HepG2 (cell line): Measurements from ENCODE around the gene ZNF732. TPM values are rescaled to one million over a fixed set of nuclear protein-coding genes. Genes with fewer than 3 reads are reported as not detected.
"Not testable (repeated sequence)": the region's sequence is repeated elsewhere in the genome, so short reads cannot be mapped to it uniquely, and the experiment has no call there.

Source experiments
- ATAC-seq: fragments of 200-7000 bp; cut with Tn5 transposase; 3 replicates; pipeline ENCODE4 v1.9.1; 2020; ENCODE audit warnings: mild to moderate bottlenecking, moderate library complexity
- BruUV-seq: library from RNA; stranded (reverse); fragments of 400-500 nt; replicated peaks from 2 replicates; lab custom pipeline; 2021; lab: Mats Ljungman, UMichigan
- CTCF ChIA-PET: fragments of 300-600 bp; formaldehyde crosslinking; extraction: SDS; loops from one replicate; lab custom pipeline; 2021; ENCODE audit warnings: low total read pairs, inconsistent platforms, low intra/inter-chr PET ratio; lab: Yijun Ruan, JAX
- POLR2A ChIA-PET: fragments of 350-600 bp; sonication (Branson Sonifier 250); formaldehyde crosslinking; loops from one replicate; lab custom pipeline; 2020; ENCODE audit warnings: antibody characterized with exemption, inconsistent platforms; lab: Yijun Ruan, JAX
- DNase-seq: peaks from one replicate; pipeline ENCODE4 v3.0.0-alpha.2; 2015; ENCODE audit warnings: low spot score
- FAIRE-seq: peaks from 3 replicates; lab custom pipeline; 2011; peaks lifted over from hg19 to GRCh38; lab: Jason Lieb, UNC
- H2AFZ ChIP-seq: one replicate; pipeline ENCODE4 v1.6.1; 2011; ENCODE audit warnings: low read length, inconsistent platforms
- H3K27ac ChIP-seq: fragments of 300-600 bp; 3 replicates; pipeline ENCODE4 v1.8.0; 2011; ENCODE audit warnings: mixed run types, mild to moderate bottlenecking, mixed read lengths, low read length, inconsistent platforms; ENCODE audit not compliant: insufficient read depth; ENCODE audit errors: extremely low read length
- H3K27me3 ChIP-seq, 2 experiments: fragments of 200-600 bp in 1 of 2; 2 replicates in 1 of 2; 3 replicates in 1 of 2; pipeline versions ENCODE4 v1.6.0 to v1.8.0; 2011; ENCODE audit warnings: low read length in 2 of 2, mild to moderate bottlenecking in 2 of 2, moderate library complexity in 2 of 2, inconsistent platforms in 1 of 2; ENCODE audit not compliant: insufficient read depth in 2 of 2, control insufficient read depth in 1 of 2
- H3K36me3 ChIP-seq, 2 experiments: fragments of 200-600 bp in 1 of 2; replicated peaks in 1 of 2; 2 replicates in 1 of 2; 3 replicates in 1 of 2; pipeline versions ENCODE4 v1.5.1 to v1.8.0; 2011; ENCODE audit warnings: low read length in 2 of 2, inconsistent platforms in 1 of 2; ENCODE audit not compliant: insufficient read depth in 2 of 2, control insufficient read depth in 1 of 2
- H3K4me1 ChIP-seq: 2 replicates; pipeline ENCODE4 v1.5.1; 2012; ENCODE audit warnings: low read length, inconsistent platforms; ENCODE audit not compliant: insufficient read depth
- H3K4me2 ChIP-seq: 2 replicates; pipeline ENCODE4 v1.6.0; 2011; ENCODE audit warnings: low read depth, low read length, inconsistent platforms
- H3K4me3 ChIP-seq, 3 experiments: fragments of 200-600 bp in 1 of 3; sonication (generic), shearing (Covaris generic) in 1 of 3; replicated peaks in 1 of 3; 2 replicates each; pipeline ENCODE4 v1.5.1; 2011 to 2016; ENCODE audit warnings: low read length in 3 of 3, inconsistent platforms in 2 of 3, low read depth in 2 of 3, mild to moderate bottlenecking in 2 of 3, control low read depth in 1 of 3, mixed read lengths in 1 of 3; ENCODE audit not compliant: insufficient read depth in 1 of 3
- H3K79me2 ChIP-seq: one replicate; pipeline ENCODE4 v1.6.1; 2011; ENCODE audit warnings: low read length, inconsistent platforms; ENCODE audit not compliant: insufficient read depth
- H3K9ac ChIP-seq: 2 replicates; pipeline ENCODE4 v1.6.0; 2011; ENCODE audit warnings: mild to moderate bottlenecking, low read depth, low read length, inconsistent platforms; ENCODE audit not compliant: insufficient read depth
- H3K9me3 ChIP-seq: 2 replicates; pipeline ENCODE4 v1.5.1; 2012; ENCODE audit warnings: mild to moderate bottlenecking, low read length
- H4K20me1 ChIP-seq: 2 replicates; pipeline ENCODE4 v1.6.0; 2011; ENCODE audit warnings: inconsistent platforms, mild to moderate bottlenecking, low read length, moderate library complexity; ENCODE audit not compliant: insufficient read depth
- CC2D1A ChIP-seq: sonication (generic); formaldehyde crosslinking; IDR thresholded peaks from 2 replicates; pipeline ENCODE4 v1.8.1; 2023; ENCODE audit warnings: mild to moderate bottlenecking, missing genetic modification reagents
- KAT2B ChIP-seq: fragments of 150-350 bp; IDR thresholded peaks from 2 replicates; pipeline ENCODE4 v1.6.1; 2014; ENCODE audit warnings: low read depth, low read length, borderline replicate concordance
- PRMT3 ChIP-seq: sonication (generic); formaldehyde crosslinking; IDR thresholded peaks from 2 replicates; pipeline ENCODE4 v1.8.1; 2022; ENCODE audit warnings: low read depth, mild to moderate bottlenecking, moderate library complexity, missing genetic modification reagents, borderline replicate concordance
- THYN1 ChIP-seq: sonication (generic); formaldehyde crosslinking; IDR thresholded peaks from 2 replicates; pipeline ENCODE4 v1.8.1; 2023; ENCODE audit warnings: low read depth, mild to moderate bottlenecking, moderate library complexity, missing genetic modification reagents, borderline replicate concordance
- ZSCAN9 ChIP-seq: IDR thresholded peaks from 2 replicates; pipeline ENCODE4 v1.6.1; 2016; ENCODE audit warnings: borderline replicate concordance
- WGBS: methylation state at CpG from one replicate; pipeline ENCODE4 v1.1.6; 2017; ENCODE audit warnings: low lambda C conversion rate; 5-methylcytosine and 5-hydroxymethylcytosine counted together
- in situ Hi-C: cut with HindIII; loops from 2 replicates; pipeline ENCODE4 v1.10.0; 2017; ENCODE audit warnings: low pct_unique_long_range_greater_than_20kb; ENCODE audit not compliant: extremely low pct_ligation_motif_present
- intact Hi-C: fragments of 100-400 bp; cut with micrococcal nuclease; formaldehyde crosslinking; loops from one replicate; pipeline ENCODE4 v1.10.0; 2022; ENCODE audit not compliant: unreplicated experiment
- polyA plus RNA-seq, 8 experiments: library from polyadenylated mRNA; depleted of rRNA in 3 of 8; stranded (reverse) in 7 of 8; unstranded in 1 of 8; fragments of >200 nt; fragmentation: Illumina TruSeq in 4 of 8; extraction: Trizol in 4 of 8; gene quantifications; 2 replicates each; pipeline versions ENCODE4 v1.2.1 to v1.2.3, GENCODE V29; 2011 to 2016; ENCODE audit warnings: low read depth in 4 of 8, missing spikeins in 1 of 8, mixed read lengths in 1 of 8; ENCODE audit not compliant: insufficient read depth in 1 of 8
- total RNA-seq, 5 experiments: library from RNA; depleted of rRNA; stranded (reverse); fragments of >200 nt; fragmentation: Illumina TruSeq; extraction: Trizol; gene quantifications; 2 replicates each; pipeline ENCODE4 v1.2.3, GENCODE V29; 2016; ENCODE audit warnings: low read depth in 1 of 5

ZNF732 gene
- total and polyA plus RNA-seq, 2 of the 13 experiments (the other 11 are each of a cell fraction or from before 2014, with no cell fraction given), result not detected

DNA sequence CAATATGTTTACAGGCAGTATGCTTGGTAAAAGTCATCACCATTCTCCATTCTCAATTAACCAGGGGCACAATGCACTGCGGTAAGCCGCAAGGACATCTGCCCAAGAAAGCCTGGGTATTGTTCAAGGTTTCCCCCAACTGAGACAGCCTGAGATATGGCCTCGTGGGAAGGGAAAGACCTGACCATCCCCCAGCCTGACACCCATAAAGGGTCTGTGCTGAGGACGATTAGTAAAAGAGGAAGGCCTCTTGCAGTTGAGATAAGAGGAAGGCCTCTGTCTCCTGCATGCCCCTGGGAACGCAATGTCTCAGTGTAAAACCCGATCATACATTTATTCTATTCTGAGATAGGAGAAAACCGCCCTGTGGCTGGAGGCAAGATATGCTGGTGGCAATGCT, 63.9 kb downstream of the ZNF732 start:
- H3K9ac ChIP-seq, H3K36me3 ChIP-seq, in situ Hi-C loops, ATAC-seq, H4K20me1 ChIP-seq, H3K27me3 ChIP-seq, POLR2A ChIA-PET, CTCF ChIA-PET, BruUV-seq, FAIRE-seq, DNase-seq, H3K4me1 ChIP-seq, H3K79me2 ChIP-seq, H2AFZ ChIP-seq, intact Hi-C loops, H3K4me3 ChIP-seq, H3K4me2 ChIP-seq, H3K27ac ChIP-seq: not testable (repeated sequence)
- WGBS, result 48% methylated on average over 7 of the region's 7 CpGs
- H3K9me3 ChIP-seq, result peaks cover 74% of the 10 kb centered on the region

DNA sequence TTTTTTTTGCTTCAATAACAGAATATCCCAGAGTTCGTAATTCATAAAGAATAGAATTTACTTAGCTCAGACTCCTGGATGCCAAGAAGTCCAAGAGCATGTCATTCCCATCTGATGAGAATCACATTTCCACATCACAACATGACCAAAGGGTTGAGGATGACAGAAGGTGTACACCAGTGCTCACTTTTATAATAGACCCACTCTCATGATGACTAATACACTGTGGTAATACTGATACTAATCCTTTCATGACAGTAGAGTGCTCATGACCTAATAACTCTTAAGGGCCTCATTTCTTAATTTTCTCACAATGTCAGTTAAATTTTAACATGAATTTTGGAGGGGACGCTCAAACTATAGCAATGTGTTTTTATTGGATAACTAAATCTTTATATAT, 69.2 kb downstream of the ZNF732 start:
- H3K9me3 ChIP-seq, result peaks cover 74% of the 10 kb centered on the region
- ChIA-PET POLR2A (no interaction called here), CTCF (no interaction called here)
- H3K4me1 ChIP-seq, result no peaks in the 10 kb centered on the region
- in situ Hi-C loops, result no loop called here
- BruUV-seq, result no TSS peak
- H3K27ac ChIP-seq, result no peak overlapping the region
- H3K79me2 ChIP-seq, result no peaks in the 10 kb centered on the region
- no peak overlapping the region for H3K4me2 ChIP-seq
- H4K20me1 ChIP-seq, result no peaks in the 10 kb centered on the region
- H3K36me3 ChIP-seq, result no peaks in the 10 kb centered on the region
- no peak overlapping the region for H3K4me3 ChIP-seq
- no peak for FAIRE-seq
- no peaks in the 10 kb centered on the region for H3K27me3 ChIP-seq
- ATAC-seq, result no peak
- no peak overlapping the region for H3K9ac ChIP-seq
- DNase-seq, result no peak
- TF ChIP-seq ZSCAN9 (CRISPR knock-in tag) (no peak), CC2D1A (CRISPR knock-in tag) (no peak), KAT2B (no peak), THYN1 (no peak), PRMT3 (no peak)
- WGBS, result 0% methylated on average over 2 of the region's 2 CpGs
- intact Hi-C loops, result no loop called here
- H2AFZ ChIP-seq, result no peak overlapping the region
